SK-N-SH treated with all-trans-retinoic acid at 6 μM for 48 hours (cell line): ENCODE data around the gene GPR137.

Source experiments
- ZFP3 ChIP-seq: fragments of 250-450 bp; sonication (Bioruptor Pico); IDR thresholded peaks from 2 replicates; pipeline ENCODE4 v1.5.0; 2020; ENCODE audit warnings: mild to moderate bottlenecking, moderate library complexity
- ZFP30 ChIP-seq: fragments of 450-650 bp; formaldehyde crosslinking; IDR thresholded peaks from 2 replicates; pipeline ENCODE4 v1.5.0; 2022; ENCODE audit warnings: mild to moderate bottlenecking, moderate library complexity
- TF ChIP-seq, protein P1 (sequence below): fragments of 250-450 bp; sonication (Bioruptor Pico); IDR thresholded peaks from 2 replicates; pipeline ENCODE4 v1.8.0; 2020; ENCODE audit warnings: mild to moderate bottlenecking, moderate library complexity, borderline replicate concordance

DNA sequence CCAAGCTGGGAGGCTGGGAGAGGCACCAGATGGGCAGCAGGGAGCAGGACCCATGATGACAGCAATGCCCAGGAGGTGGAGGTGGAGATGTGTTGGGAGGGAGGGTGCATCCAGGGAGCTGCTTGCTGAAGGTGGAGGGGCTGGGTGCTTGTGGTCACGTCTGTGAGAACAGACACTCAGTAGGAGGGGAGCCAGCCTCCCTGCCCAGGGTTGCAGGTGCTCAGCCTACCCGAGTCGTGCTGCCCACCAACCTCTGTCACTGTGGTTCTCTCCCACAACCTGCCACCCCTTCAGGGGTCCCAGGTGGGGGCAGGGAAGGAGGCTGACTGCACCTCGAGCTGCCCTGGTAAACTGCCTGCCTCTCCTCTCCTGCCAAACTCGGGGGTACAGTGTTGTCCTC, 37.7 kb downstream of the GPR137 start:
- TF ChIP-seq, protein P1, sequence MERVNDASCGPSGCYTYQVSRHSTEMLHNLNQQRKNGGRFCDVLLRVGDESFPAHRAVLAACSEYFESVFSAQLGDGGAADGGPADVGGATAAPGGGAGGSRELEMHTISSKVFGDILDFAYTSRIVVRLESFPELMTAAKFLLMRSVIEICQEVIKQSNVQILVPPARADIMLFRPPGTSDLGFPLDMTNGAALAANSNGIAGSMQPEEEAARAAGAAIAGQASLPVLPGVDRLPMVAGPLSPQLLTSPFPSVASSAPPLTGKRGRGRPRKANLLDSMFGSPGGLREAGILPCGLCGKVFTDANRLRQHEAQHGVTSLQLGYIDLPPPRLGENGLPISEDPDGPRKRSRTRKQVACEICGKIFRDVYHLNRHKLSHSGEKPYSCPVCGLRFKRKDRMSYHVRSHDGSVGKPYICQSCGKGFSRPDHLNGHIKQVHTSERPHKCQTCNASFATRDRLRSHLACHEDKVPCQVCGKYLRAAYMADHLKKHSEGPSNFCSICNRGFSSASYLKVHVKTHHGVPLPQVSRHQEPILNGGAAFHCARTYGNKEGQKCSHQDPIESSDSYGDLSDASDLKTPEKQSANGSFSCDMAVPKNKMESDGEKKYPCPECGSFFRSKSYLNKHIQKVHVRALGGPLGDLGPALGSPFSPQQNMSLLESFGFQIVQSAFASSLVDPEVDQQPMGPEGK (CRISPR knock-in tag): no peak
- TF ChIP-seq ZFP30 (CRISPR knock-in tag): no peak
- TF ChIP-seq ZFP3 (CRISPR knock-in tag): no peak
